GM12801 (cell line): ENCODE data around the gene MARS1.

Experiments
- TF ChIP-seq, protein P1 (sequence below): IDR thresholded peaks from one replicate; pipeline ENCODE4 v1.5.1; 2011; ENCODE audit warnings: control low read depth; ENCODE audit not compliant: insufficient read length; ENCODE audit errors: extremely low read depth

The MARS1 gene

DNA sequence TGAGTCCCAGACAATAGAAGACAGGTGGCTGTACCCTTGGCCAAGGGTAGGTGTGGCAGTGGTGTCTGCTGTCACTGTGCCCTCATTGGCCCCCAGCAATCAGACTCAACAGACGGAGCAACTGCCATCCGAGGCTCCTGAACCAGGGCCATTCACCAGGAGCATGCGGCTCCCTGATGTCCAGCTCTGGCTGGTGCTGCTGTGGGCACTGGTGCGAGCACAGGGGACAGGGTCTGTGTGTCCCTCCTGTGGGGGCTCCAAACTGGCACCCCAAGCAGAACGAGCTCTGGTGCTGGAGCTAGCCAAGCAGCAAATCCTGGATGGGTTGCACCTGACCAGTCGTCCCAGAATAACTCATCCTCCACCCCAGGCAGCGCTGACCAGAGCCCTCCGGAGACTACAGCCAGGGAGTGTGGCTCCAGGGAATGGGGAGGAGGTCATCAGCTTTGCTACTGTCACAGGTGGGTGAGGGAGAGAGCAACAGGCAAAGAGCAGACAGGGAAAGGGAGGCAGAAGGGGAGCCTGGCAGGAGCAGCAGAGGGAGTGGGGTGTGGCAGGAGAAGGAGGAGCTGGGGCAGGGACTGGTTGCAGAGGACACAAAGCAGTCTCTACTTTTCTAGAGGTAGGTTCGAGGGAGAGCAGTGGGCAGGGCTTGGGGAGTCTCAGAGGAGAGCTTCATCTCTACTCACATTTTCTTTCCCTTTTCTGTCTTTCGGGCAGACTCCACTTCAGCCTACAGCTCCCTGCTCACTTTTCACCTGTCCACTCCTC, 32.3 kb upstream of the MARS1 start:
- TF ChIP-seq, protein P1, sequence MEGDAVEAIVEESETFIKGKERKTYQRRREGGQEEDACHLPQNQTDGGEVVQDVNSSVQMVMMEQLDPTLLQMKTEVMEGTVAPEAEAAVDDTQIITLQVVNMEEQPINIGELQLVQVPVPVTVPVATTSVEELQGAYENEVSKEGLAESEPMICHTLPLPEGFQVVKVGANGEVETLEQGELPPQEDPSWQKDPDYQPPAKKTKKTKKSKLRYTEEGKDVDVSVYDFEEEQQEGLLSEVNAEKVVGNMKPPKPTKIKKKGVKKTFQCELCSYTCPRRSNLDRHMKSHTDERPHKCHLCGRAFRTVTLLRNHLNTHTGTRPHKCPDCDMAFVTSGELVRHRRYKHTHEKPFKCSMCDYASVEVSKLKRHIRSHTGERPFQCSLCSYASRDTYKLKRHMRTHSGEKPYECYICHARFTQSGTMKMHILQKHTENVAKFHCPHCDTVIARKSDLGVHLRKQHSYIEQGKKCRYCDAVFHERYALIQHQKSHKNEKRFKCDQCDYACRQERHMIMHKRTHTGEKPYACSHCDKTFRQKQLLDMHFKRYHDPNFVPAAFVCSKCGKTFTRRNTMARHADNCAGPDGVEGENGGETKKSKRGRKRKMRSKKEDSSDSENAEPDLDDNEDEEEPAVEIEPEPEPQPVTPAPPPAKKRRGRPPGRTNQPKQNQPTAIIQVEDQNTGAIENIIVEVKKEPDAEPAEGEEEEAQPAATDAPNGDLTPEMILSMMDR = no peak

DNA sequence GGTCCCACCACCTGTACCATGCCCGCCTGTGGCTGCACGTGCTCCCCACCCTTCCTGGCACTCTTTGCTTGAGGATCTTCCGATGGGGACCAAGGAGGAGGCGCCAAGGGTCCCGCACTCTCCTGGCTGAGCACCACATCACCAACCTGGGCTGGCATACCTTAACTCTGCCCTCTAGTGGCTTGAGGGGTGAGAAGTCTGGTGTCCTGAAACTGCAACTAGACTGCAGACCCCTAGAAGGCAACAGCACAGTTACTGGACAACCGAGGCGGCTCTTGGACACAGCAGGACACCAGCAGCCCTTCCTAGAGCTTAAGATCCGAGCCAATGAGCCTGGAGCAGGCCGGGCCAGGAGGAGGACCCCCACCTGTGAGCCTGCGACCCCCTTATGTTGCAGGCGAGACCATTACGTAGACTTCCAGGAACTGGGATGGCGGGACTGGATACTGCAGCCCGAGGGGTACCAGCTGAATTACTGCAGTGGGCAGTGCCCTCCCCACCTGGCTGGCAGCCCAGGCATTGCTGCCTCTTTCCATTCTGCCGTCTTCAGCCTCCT, 31.6 kb upstream of the MARS1 start:
- TF ChIP-seq, protein P1 = no peak

DNA sequence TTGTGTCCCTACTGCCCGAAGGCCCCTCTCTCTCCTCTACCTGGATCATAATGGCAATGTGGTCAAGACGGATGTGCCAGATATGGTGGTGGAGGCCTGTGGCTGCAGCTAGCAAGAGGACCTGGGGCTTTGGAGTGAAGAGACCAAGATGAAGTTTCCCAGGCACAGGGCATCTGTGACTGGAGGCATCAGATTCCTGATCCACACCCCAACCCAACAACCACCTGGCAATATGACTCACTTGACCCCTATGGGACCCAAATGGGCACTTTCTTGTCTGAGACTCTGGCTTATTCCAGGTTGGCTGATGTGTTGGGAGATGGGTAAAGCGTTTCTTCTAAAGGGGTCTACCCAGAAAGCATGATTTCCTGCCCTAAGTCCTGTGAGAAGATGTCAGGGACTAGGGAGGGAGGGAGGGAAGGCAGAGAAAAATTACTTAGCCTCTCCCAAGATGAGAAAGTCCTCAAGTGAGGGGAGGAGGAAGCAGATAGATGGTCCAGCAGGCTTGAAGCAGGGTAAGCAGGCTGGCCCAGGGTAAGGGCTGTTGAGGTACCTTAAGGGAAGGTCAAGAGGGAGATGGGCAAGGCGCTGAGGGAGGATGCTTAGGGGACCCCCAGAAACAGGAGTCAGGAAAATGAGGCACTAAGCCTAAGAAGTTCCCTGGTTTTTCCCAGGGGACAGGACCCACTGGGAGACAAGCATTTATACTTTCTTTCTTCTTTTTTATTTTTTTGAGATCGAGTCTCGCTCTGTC, 31.0 kb upstream of the MARS1 start:
- TF ChIP-seq, protein P1 = no peak

DNA sequence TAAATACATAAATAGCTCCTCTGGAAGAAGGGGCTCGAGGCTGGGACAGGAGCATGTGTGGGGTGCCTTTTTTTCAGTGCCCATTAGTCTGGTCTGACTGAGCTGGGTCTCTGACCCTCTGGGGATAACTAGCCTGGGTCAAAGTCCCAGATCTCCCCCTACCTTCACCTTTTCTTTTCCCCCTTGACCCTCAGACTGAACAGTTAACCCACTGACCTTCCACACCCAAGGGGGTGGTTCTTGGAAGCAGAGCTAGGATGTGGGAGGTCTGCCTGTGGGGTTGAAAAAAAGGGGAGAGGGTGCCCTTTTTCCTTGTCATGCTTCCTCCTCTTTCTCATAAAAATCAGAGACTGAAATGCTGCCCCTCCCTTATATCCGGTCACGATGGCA, 29.2 kb upstream of the MARS1 start:
- TF ChIP-seq, protein P1 = no peak

DNA sequence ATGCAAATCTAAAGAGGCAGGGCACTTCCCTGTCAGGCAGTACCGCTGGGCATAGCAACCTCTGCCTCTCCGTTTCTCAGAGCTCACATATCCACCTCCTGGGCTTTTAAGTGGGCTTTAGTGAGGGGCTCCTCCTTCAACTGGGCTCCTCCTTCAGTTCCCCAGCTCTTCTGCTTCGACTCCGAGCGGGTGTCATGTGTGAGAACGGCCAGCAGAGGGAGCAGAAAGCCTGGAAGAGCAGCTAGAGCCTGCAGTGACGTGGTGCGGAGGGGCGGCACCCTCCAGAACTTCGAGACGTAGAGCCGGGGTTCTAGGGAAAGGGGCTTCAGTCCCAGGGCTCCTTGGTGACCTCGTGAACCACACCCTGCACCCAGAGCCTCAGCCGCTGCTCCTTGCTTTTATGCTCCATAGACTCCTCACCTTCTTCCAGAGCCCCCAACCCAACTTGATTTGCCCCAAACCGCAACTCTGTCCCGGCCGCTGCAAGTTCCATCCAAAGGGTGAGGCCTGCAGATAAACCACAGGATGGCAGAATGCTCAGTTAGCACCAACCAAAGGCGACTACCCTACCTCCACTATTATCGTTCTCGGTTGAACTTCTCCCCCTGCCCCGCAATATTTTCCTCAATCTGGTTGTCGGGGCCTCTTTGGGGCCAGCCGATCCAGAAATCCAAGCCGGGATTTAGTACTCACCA, 28.7 kb upstream of the MARS1 start:
- TF ChIP-seq, protein P1 = no peak

DNA sequence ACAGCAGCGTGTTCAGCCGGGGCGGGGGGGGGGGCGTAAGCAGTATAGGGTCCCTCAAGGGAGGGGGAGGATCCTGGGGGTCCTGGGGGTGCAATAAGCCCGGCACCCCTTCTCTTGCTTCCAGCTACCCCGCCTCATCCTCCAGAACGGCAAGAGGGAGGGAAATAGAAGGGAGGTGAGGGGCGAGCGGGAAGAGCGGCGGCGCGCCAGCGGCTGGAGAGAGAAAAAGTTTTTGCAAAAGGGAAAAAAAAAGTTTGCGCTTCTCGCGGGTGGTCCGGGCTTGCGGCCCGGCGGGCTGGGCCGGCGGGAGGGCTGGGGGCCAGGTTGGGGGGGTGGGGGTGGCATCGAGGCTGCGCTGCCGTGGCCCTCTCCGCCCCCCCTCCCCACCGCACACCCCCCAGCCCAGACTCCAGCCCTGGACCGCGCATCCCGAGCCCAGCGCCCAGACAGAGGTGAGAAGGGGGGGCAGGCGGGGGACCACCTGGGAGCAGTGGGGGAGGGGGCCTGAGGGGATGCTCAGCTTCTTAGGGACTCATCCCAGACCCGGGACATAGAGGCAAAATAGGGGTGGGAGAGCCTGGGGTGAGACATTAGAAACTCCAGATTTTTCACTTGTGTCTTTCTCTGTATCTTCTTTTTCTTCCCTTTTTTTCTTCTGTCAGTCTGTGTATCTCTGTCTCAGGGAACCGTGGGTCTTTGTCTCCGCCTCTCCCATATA, 28.0 kb upstream of the MARS1 start, which contains the start of gene GLI1:
Gene GLI1, plus strand, starts transcription at position 36 of the 718 bp plus-strand sequence. CDS start 3,907 bp downstream, outside the sequence.
- TF ChIP-seq, protein P1 = no peak

DNA sequence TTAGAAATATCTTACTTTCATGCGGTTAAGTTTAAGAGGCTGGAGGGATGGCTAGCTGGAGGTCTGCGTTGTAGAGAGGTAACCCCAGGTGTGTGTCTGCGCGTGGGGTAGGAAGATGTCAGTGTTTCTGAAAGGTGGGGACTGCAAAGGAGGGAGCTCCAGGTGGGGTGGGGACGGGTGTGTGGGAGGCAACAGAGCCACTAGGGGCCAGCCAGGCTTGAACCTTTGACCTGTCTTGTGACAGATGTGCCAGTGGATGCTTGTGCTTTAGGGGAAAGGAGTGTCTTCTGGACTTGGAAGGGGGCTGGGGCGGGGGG, 27.4 kb upstream of the MARS1 start:
- TF ChIP-seq, protein P1 = no peak
